NCI-H2196 treated with DMSO at 0.1 percent for 48 hours (cell line): Measurements from ENCODE around the gene TMEM117.

ENCODE experiments used
- DNase-seq: peaks from one replicate; lab custom pipeline; 2025; ENCODE audit not compliant: unreplicated experiment; lab: John Stamatoyannopoulos, UW

Gene TMEM117

DNA sequence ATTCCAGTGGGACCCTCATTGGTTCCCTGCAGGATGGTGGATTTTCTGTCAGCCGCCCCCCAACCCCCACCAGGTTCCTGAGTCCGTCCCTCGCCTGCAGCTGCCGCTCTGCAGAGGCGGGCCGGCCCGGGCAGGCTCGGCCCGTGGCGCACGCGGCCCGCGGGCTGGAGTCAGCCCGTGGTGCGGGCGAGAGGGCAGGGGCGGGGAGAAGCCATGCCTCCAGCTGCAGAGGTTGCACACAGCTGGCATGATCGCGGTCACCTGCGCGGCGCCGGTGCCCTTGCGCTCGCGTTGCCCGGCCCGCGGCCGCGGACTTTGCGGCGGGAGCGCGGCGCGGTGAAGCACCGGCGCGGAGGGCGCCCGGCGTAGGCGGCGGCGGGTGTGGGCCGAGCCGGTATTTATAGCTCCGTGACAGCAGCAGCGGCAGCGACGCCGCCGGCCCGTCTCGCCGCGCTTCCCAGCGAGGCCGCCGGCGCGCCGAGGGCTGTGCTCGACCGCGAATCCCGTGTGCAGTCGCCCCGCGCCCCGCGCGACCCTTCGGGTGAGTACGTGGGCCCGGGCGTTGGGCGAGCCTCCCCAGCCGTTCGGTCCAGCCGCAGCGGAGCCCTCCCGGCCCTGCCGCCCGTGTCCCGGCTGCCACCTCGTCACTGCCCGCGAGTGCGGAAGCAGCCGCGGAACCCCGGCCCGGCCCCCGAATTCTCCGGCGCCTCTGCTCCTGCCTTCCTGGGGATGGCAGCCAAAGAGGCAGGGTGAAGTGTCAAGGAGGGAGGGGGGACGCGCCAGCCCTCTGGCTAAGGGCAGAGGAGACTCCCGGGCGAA is at the start of gene TMEM117:
Gene TMEM117, plus strand, starts transcription at position 426 of the 819 bp plus-strand sequence.
- peak; percentile 11 for DNase-seq

DNA sequence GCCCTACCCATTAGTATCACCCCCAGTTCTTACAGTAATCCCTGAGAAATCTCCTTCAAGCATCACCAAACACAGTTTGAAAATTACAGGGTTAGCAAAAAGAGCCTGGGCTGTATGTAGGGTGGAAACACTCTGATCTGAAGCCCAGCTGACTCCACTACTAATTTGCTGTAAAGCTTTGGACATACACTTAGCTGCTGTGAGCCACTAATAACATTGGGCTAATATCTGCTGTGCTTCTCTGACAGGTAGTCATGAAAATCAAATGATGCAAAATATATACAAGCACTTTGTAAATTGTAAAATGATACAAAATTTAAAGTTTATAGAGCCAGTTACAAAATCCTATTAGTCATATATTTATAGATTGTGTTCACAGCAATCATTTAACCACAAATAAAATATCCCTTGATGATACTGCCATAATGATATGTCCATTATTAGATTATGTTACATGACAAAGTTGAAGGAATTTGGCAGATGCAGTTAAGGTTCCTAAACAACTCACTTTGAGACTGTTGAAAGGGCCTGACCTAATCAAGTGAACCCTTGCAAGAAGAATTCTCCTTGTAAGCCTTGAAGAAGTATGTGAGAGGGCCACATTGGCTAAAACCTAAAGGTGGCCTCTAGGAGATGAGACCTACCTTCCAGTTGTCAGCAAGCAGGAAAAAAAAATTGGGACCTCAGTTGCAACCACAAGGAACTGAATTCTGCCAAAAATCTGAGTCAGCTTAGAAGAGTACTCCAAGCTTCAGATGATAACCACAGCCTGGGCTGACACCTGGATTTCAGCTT is 48.8 kb upstream of the TMEM117 start:
- no peak for DNase-seq

DNA sequence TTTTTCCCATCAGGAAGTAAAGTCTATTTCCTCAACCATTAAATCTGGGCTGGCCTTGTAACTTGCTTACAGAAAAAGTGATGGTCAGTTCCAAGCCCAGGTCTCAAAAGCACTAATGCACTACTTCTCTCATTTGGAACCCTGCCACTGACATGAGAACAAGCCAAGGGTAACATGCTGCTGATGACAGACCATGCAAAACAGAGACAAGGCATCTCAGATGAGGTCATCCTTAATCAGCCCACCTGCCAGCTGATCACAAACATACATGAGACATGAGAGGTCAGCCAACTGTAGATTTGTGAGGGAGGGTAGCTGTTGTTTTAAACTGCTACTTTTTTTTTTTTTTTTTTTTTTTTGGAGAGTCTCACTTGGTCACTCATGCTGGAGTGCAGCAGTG is 45.9 kb upstream of the TMEM117 start:
- no peak for DNase-seq

DNA sequence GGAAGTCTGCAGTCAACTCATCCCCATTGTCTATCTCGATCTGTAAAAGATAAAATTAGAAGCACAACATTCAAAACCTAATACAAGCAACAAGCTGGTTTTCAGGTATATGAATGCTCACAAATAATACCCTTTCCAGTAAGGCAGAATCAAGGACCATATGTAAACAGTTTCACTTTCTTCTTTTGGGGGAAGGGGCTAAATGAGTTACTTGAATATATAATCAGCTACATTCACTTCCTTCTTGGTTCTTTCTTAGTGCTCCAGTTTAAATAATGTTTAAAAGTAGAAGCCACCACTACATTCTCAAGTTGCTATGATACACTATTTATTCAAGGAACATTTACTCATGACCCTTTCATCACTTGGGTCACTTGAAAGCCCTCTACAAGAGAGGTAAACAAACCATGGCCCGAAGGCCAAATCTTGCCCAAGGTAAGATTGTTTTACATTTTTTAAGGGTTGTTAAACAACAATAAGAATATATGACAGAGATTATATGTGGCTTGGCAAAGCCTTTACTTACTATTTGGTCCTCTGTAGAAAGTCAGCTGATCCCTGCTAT is 40.1 kb upstream of the TMEM117 start:
- peak; percentile 28 for DNase-seq

DNA sequence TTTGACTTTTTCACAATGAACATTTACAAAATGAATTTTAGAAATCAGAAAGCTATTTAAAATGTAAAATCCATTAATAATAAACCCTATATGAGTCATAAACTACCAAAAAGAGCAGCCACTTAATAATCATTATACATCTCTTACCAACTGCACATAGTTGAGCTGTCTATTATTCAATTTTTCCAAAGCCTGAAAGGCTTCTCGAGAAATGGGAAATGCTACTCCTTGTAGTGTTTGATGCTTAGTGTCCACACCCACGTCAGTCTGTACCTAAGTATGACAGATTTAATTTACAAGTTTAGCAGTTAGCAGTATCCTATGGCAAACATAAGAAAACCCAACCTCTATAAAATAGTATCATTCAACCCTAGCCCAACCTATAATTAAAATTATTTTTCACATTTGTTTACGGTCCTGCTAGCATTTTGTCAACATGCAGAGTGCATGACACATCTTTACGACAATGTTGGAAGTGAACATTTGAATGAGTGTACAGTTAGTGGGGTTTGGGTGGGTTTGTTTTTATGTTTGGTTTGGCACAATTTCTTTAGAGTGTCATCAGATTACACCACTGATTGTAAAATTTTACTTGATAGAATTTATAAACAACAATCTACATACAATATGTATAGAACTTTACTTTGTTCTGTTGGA is 38.2 kb upstream of the TMEM117 start:
- DNase-seq = no peak

DNA sequence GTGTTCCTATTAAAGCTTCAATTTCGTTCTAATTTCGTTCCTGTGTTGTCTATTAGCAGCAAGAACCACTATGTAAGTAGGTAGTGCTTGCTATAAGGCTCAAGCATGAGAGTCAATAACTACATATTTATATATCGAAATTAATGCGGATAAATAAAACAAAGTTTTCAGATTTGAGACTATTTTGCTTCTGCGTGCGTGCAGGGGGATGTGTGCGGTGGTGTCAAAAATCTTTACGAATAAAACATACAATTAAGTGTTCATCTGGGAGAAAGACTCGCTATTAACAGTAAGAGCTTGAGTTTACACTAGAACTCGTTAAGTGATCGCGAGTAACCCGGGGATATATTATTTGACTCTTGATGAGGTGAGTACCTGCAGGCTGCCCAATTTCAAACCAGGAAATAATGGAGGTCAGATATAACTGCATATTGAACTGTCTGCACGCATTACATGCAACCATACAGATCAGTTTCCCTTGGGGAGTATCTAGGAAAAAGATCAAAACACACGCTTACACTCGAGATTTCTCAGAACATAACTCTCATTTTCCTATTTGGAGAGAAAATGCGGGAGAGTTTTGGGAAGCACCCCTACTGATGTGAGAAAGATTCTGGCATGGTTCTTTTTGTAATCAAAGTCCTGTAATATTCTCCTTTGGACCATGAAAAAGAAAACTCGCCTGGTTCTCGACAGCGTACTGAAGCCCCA is 30.6 kb upstream of the TMEM117 start:
- DNase-seq = no peak

DNA sequence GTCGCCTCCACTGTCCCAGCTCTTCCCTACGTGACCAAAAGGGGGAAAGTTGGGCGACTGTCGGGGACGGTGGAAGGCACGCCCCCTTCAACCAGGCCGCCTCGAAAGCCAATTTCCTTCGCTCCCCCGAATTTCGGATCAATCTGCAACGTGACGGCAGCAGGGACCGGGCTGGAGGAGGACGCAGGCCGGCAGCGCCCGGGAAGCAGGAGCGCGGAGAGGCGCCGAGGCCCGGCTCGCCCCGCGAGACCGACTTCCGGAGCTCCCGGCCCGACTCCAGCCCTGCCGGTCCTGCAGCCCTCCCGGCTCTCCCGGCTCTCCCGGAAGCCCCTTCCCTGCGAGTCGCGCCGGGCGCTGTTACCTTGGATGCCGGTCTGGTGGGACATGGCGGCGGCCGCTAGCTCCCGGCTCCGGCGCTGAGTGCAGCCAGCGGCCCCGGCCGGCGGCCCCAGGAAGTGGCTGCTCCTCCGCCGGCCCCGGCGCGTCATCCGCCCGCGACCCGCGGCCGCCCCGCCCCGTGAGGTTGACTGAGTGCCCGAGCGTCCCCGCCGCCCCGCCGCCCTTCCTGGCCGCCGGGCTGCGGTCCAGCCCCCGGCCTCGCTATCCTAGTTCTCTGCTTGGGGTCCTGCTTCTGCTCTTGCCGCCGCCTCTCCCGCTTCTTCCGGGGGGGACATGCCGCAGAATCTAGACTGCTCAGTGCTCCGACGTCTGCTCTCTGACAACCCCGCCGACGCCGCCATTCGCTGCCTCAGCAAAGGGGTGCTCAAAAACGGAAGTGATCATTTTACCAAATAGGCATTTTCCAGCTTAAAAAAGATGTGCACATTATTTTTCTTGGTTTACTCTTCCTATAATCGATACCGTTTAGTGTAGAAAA is 29.8 kb upstream of the TMEM117 start, which contains the start of gene TWF1:
Gene TWF1, minus strand, starts transcription at position 458 of the 877 bp plus-strand sequence. Its CDS starts 72 bp downstream, at position 386.
- peak; percentile 71 for DNase-seq

DNA sequence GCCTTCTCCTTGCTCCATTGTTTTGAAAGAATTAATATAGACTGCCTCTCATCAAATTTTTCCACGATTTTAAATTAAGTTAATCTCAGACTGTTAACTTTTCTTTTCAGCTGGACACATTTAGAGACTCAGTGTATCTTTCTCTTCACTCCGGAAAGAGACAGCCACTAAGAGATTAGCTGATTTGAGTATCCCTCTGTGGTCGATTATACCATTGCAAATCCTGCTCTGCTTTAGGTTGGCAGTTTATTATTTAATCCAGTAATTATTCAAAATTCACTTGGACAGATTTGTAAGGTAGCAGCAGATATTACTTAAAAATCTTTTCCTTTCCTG is 29.2 kb upstream of the TMEM117 start:
- DNase-seq = no peak

DNA sequence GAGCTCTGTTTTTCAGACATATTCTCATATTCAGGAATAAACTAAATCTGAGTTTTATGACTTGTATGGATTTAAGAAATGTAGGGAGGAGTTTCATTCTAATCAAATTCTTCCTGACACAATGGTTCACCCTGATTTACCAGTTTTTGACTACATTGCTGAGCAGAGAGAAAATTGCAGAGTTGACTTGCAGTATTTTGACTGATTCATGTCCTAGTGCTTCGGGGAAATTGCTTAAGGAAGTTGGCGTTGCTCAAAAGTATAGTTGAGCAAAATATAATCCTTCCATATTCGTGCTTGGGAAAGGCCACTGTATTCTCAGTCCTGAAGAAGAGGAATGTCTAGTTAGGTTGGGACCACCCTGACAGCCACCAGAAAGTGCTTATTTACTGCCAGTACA is 28.5 kb upstream of the TMEM117 start:
- no peak for DNase-seq

DNA sequence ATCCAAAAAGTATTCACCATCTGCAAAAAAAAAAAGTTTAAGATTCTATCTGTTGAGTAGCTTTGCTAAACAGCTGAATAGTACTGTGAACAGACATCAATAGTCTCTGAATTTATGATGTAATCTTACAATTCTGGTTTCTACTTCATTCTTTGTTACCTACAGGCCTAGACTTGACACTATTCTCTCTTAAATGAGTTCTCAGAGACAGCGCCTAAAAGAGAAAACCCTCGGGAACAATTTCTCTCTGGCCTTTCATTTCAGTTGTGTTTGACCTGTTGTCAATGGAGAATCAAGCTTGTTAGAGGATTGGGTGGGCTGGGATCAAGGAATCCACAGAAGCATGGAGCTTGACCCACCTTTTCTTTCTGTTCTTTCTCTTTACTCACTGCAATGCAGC is 23.8 kb upstream of the TMEM117 start:
- DNase-seq = no peak

DNA sequence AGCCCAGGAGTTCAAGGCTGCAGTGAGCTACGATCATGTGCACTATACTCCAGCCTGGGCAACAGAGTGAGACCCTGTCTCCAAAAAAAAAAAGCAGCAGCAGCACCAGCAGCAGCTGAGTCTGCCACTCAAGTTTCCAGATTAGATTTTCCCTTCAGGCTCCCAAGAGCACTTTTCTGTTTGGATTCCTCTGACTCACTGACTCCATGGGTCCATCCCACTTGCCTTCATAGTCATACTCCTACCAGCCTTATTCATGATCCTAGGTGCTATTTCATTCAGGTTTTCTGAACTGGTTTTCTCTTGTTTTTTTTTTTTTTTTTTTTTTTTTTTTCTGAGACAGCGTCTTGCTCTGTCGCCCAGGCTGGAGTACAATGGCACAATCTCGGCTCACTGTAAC is 23.0 kb upstream of the TMEM117 start:
- DNase-seq = no peak

DNA sequence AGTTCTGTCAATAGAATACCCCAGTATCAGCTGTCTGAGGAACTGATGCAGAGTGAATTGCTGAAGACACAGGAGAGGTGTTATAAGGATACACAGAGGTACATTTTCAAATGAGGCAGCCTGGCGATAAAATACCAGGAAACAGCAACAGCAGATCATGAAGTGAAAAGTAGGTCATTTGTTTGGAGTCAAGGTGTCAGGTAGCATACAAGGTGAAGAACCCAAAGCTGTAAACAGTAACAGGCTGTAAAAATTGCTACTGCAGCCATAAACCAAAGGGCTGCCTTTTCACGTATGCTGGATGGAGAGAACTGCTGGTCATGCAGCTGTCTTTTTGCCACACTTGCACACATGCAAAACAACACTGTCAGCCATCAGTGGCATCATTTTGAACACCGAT is 20.5 kb upstream of the TMEM117 start:
- DNase-seq = peak; percentile 8

DNA sequence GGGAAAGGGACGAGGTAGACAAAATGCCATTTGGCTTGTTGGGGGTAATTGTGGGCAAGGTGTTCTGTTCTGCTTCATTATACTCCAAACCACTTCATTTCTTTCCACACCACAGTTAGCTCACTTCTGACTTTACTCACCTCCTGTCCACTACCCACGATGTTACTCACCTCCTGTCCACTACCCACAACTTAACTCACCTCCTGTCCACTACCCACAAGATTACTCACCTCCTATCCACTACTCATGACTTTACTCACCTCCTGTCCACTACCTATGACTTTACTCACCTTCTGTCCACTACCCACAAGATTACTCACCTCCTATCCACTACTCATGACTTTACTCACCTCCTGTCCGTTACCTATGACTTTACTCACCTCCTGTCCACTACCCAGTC is 19.7 kb upstream of the TMEM117 start:
- DNase-seq = no peak

DNA sequence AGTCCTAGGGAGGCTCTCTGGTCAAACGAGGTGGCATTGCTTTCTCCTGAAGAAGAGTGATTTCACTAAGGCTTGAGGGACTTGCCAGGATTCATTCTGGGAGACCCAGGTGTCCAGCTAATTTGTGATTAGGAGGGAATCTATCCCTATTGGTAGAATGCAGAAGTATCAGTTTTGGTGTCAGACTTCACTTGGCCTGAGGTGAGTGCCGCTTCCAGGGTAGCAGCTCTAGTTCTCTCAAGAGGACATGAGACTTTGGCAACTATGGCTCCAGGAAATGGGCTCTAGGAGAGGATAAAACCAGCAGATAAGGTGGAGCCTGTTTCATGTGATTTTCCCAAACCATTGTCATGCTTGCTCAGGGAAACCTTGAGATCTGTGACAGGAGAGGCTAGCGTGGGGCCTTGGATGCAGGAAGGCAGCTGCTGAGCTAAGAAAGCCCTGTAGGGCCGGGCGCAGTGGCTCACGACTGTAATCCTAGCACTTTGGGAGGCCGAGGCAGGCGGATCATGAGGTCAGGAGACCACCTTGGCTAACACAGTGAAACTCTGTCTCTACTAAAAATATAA is 11.6 kb upstream of the TMEM117 start:
- DNase-seq = no peak

DNA sequence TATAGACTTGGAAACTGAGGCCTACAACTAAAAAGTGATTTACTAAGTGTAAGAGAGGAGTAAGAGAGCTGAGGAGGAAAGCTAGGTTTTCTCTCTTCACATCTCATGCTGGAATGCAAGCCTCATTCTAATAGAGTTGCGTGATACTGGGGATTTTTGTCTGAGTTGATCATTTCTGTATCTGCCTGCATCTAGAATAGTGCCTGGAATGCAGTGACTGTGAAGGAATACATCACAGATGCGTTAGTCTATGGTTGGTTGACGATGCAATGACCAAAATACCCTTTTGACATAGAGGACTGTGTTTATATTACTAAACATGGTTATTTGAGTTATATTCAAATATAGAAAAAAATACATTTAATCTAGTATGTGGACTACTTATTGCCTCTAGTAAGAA is 9.2 kb upstream of the TMEM117 start:
- DNase-seq = no peak

DNA sequence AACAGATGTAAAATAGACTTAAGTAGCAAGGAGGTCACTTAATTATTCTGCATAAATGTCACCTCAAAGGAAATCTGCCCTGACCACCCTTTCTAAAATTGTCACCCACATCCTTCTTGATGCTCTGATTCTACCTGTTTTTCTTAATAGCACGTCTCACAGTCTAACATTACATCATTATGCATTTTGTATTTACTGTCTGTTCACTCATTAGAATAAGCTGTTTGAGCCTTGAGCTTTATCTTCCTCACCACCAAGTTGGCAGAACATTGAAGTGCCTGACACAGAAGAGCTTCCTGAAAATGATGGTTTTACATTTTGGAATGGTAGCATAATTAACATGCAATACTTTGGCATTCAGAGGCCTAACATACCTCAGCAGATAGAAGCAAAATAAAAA is 8.8 kb upstream of the TMEM117 start:
- no peak for DNase-seq

DNA sequence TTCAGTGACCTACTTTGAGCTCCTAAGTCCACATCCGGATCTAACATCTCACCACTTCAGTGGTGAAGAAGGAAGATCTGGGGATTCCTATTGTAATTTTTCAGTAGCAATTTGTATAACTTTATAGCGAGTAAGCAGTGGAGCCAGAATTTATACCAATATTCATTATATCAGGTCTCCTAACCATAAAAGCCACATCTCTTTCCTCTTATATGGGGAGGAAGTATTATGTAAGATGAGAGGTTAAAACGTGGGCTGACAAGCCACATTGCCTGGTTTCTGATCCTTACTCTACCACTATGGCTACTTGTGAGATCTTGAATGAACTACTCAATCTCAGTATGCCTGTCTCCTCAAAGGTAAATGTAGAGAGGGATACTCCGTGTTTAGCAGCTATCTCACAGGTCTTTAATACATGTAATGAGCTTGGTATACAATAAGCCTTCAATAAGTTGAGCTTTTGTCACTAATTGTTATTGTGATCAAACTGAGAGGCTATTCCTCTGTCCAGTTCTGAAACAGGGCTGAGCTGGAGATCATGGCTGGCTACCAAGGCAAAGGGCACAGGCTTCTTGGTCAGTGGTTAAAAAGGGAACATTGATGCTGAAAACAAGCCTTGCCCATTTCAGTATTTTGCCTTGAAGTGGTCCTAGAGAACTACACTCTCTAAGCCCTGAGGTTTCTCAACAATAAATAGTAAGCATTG is 3.3 kb upstream of the TMEM117 start:
- DNase-seq = no peak

DNA sequence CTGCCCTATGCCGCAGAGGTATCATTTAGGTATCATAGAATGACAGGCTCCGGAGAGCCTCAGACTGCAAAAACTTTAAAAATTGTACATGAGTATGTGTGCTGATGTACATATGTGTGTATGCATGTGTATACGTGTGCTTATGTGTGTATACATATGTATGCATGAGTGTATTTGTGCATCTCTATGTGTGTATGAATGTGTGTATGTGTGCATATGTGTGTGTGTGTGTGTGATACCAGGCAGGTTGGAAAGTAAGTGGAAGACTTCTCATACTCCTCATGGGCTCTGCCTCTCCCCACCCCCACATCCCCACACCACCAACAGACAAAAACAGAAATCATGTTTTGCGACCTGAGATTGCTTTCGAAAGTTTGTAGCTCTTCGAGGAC is 621 bp upstream of the TMEM117 start:
- DNase-seq = no peak

DNA sequence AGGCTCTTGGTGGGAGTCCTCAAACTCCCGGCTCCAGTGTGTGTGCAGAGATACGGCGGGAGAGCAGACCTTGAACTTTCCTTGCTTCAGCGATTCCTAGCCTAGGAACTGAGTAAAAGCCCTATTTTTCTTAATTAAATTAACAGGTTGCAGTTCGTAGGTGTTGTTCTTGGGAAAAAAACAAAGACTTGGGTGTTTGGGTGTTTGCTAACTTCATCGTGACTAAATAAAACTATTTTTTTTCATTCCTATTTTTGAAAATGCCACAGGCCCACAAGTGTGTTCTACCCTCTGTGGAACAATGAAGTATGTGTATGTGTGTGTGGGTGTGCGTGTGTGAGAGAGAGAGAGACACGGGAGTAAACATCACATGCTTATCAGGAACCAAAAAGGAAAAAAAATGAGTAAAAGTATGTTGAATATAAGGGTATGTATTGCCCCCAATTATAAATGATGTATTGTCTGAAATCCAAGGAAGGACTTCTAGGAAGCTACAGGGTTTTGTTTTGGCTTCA is 651 bp downstream of the TMEM117 start:
- DNase-seq = no peak
